Smooth muscle cell (in vitro differentiated cells): ENCODE results near the gene THY1. TPM values are rescaled to one million over a fixed set of nuclear protein-coding genes. Genes with fewer than 3 reads are reported as not detected.

Experiments used
- DNase-seq: peaks from one replicate; lab custom pipeline; 2025; ENCODE audit not compliant: unreplicated experiment; lab: John Stamatoyannopoulos, UW
- H2AFZ ChIP-seq: fragments of 200-600 bp; sonication (generic); 2 replicates; pipeline ENCODE4 v1.6.0; 2016; ENCODE audit warnings: antibody characterized with exemption, low read depth, mild to moderate bottlenecking
- H3F3A ChIP-seq: fragments of 200-600 bp; sonication (generic); 2 replicates; pipeline ENCODE4 v1.6.0; 2017; ENCODE audit warnings: antibody characterized with exemption, low read depth
- H3K27ac ChIP-seq: fragments of 200-600 bp; sonication (generic); 2 replicates; pipeline ENCODE4 v1.5.1; 2016; ENCODE audit warnings: low read depth, mild to moderate bottlenecking
- H3K27me3 ChIP-seq: fragments of 200-600 bp; sonication (generic); 2 replicates; pipeline ENCODE4 v1.6.1; 2016; ENCODE audit warnings: low read depth, mild to moderate bottlenecking
- H3K36me3 ChIP-seq: fragments of 200-600 bp; sonication (generic); 2 replicates; pipeline ENCODE4 v1.5.1; 2016; ENCODE audit warnings: low read depth
- H3K4me1 ChIP-seq: fragments of 200-600 bp; sonication (generic); 2 replicates; pipeline ENCODE4 v1.5.1; 2016; ENCODE audit warnings: low read depth
- H3K4me2 ChIP-seq: fragments of 200-600 bp; sonication (generic); 2 replicates; pipeline ENCODE4 v1.6.0; 2016; ENCODE audit warnings: mild to moderate bottlenecking
- H3K4me3 ChIP-seq: fragments of 200-600 bp; sonication (generic); 2 replicates; pipeline ENCODE4 v1.5.1; 2016; ENCODE audit warnings: mild to moderate bottlenecking
- H3K79me2 ChIP-seq: fragments of 200-600 bp; sonication (generic); 2 replicates; pipeline ENCODE4 v1.6.0; 2016; ENCODE audit warnings: low read depth, mild to moderate bottlenecking
- H3K9ac ChIP-seq: fragments of 200-600 bp; sonication (generic); 2 replicates; pipeline ENCODE4 v1.6.0; 2016; ENCODE audit warnings: low read depth
- H3K9me3 ChIP-seq: fragments of 200-600 bp; sonication (generic); replicated peaks from 2 replicates; pipeline ENCODE4 v1.5.1; 2016; ENCODE audit warnings: low read depth
- H4K20me1 ChIP-seq: fragments of 200-600 bp; sonication (generic); 2 replicates; pipeline ENCODE4 v1.6.0; 2016; ENCODE audit warnings: low read depth
- CTCF ChIP-seq: fragments of 200-600 bp; sonication (generic); IDR thresholded peaks from 2 replicates; pipeline ENCODE4 v1.5.1; 2017; ENCODE audit warnings: borderline replicate concordance, mild to moderate bottlenecking, antibody characterized with exemption; ENCODE audit not compliant: insufficient read depth, poor library complexity, severe bottlenecking
- WGBS: methylation state at CpG from one replicate; pipeline ENCODE4 v1.1.7; 2016; ENCODE audit warnings: low lambda C conversion rate; 5-methylcytosine and 5-hydroxymethylcytosine counted together
- polyA plus RNA-seq: library from polyadenylated mRNA; unstranded; fragments of >200 nt; fragmentation: Nextera tagmentation; extraction: Ambion mirVana; gene quantifications from 2 replicates; pipeline ENCODE4 v1.2.1, GENCODE V29; 2016
- total RNA-seq: library from RNA; depleted of rRNA; stranded (reverse); fragments of >200 nt; gene quantifications from 2 replicates; pipeline ENCODE4 v1.2.3, GENCODE V29; 2014

Gene THY1
- total and polyA plus RNA-seq, 2 experiments from 2014 or later: 297 to 614 TPM

- peak; percentile 32 for DNase-seq
- no peaks in the 10 kb centered on the region for H3F3A ChIP-seq
- no peak overlapping the region for H3K4me3 ChIP-seq
- H3K27ac ChIP-seq: no peak overlapping the region
- H3K4me1 ChIP-seq: peaks cover 38% of the 10 kb centered on the region
- peak; percentile 82 for TF ChIP-seq CTCF
- no peaks in the 10 kb centered on the region for H3K9me3 ChIP-seq
- no peaks in the 10 kb centered on the region for H3K27me3 ChIP-seq
- no peaks in the 10 kb centered on the region for H4K20me1 ChIP-seq
- no peaks in the 10 kb centered on the region for H3K36me3 ChIP-seq
- no peak overlapping the region for H3K4me2 ChIP-seq
- no peaks in the 10 kb centered on the region for H3K79me2 ChIP-seq
- H3K9ac ChIP-seq: no peak overlapping the region
- no peak overlapping the region for H2AFZ ChIP-seq
- WGBS: 48% methylated on average over 5 of the region's 5 CpGs
Measured at GRCh38 chr11:119373921-119374631, 48.9 kb downstream of the THY1 start.

- no peak overlapping the region for H3K4me2 ChIP-seq
- no peaks in the 10 kb centered on the region for H3K27me3 ChIP-seq
- DNase-seq: no peak
- no peak for TF ChIP-seq CTCF
- 92% methylated on average over 23 of the region's 23 CpGs for WGBS
- H3K4me1 ChIP-seq: peaks cover 39% of the 10 kb centered on the region
- H4K20me1 ChIP-seq: no peaks in the 10 kb centered on the region
- no peaks in the 10 kb centered on the region for H3K79me2 ChIP-seq
- no peaks in the 10 kb centered on the region for H3K9me3 ChIP-seq
- no peak overlapping the region for H3K27ac ChIP-seq
- no peak overlapping the region for H3K9ac ChIP-seq
- H3K36me3 ChIP-seq: no peaks in the 10 kb centered on the region
- no peak overlapping the region for H2AFZ ChIP-seq
- no peaks in the 10 kb centered on the region for H3F3A ChIP-seq
- no peak overlapping the region for H3K4me3 ChIP-seq
Measured at GRCh38 chr11:119373059-119373920, 49.7 kb downstream of the THY1 start.

- no peaks in the 10 kb centered on the region for H4K20me1 ChIP-seq
- H2AFZ ChIP-seq: no peak overlapping the region
- H3K79me2 ChIP-seq: no peaks in the 10 kb centered on the region
- no peak overlapping the region for H3K4me2 ChIP-seq
- no peaks in the 10 kb centered on the region for H3K36me3 ChIP-seq
- H3K9ac ChIP-seq: no peak overlapping the region
- H3K27me3 ChIP-seq: no peaks in the 10 kb centered on the region
- TF ChIP-seq CTCF: no peak
- H3K4me1 ChIP-seq: peaks cover 35% of the 10 kb centered on the region
- no peak overlapping the region for H3K4me3 ChIP-seq
- H3K9me3 ChIP-seq: no peaks in the 10 kb centered on the region
- no peak for DNase-seq
- WGBS: 95% methylated on average over 26 of the region's 26 CpGs
- no peak overlapping the region for H3K27ac ChIP-seq
- no peaks in the 10 kb centered on the region for H3F3A ChIP-seq
Measured at GRCh38 chr11:119372260-119373058, 50.5 kb downstream of the THY1 start.
